Fibroblast of skin of scalp (primary cell): ENCODE data around the gene RNF44.
"Not testable (repeated sequence)": the region's sequence is repeated elsewhere in the genome, so short reads cannot be mapped to it uniquely, and the experiment has no call there.

Source experiments
- DNase-seq: peaks from one replicate; pipeline ENCODE4 v3.0.0-alpha.2; 2013

Gene RNF44

DNA sequence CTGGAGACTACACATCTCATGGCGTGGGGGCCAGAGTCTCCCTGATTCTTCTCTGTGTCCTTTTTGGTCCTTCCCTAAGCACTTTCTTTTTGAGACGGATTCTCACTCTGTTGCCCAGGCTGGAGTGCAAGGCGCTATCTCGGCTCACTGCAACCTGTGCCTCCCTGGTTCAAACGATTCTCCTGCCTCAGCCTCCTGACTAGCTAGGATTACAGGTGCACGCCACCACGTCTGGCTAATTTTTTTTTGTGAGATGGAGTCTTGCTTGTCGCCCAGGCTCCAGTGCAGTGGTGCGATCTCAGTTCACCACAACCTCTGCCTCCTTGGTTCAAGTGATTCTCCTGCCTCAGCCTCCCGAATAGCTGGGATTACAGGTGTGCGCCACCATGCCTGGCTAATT is 13.7 kb upstream of the RNF44 start:
- DNase-seq, result not testable (repeated sequence)

DNA sequence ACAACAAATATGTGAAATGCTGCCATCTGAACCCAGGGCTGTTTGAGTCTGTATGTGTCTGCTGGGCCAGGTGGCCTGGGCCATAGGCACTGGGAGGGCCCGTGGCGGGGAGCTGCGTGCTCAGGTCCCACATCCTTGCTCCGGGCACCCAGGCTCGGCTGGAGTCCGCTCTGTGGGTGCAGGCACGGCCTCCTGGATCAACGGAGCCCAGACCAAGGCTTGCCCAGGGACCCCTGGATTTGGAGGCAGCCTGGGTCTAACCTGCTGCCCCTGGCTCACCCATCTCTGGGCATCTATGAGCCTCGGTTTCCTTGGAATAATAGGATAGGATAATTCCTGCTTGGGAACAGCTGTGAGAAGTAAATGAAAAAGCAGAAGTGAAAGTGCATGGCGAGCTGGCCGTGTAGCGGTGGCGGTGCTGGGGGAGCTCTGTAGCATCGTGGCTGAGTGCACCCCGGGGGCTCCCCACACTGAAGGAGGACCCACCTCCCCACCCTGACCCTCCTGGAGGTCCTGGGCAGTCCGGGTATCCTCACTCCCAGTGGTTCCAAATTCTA is 13.2 kb upstream of the RNF44 start:
- DNase-seq, result no peak

DNA sequence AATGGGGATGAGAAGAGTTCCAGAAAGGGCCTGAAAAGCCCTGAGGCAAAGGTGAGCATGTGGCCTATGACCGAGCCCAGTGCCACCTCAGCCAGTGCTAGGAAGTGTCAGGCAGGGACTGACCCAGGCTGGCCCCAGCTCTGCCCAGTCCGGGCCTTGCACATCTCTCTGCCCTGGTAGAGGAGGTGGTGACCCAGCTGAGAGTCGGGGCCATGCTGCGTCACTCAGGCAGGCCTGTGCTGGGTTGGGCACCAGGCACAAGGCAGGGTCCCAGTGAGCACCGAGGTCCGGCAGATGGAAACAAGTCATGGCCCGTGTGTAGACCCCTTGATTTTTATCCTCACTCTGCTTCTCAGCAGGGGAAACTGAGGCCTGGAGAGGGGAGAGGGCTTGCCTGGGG is 12.7 kb upstream of the RNF44 start:
- no peak for DNase-seq

DNA sequence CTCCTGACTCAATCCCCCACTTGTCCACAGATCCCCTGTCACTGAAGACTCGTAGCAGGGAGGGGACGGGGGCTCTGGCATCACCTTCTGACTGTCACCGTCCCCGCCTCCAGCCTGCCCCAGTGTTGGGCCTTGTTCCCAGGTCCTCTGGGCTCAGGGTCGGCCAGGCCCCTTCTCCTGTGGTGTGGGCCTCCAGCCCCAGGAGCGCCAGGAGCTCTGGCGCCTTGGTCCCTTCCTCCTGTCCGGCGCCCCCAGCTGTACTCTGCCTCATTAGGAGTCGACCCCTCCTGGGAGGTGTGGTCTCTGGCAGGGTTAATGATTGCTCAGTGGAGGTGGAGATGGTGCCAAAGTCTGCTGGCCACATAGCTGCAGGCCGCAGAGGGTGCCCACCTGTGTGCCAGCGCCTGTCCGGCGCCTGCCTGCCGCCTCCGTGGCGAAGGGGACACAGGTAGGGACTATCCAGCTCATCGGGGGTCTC is 11.8 kb upstream of the RNF44 start, which contains the start of gene CDHR2:
Gene CDHR2, plus strand, starts transcription at position 376 of the 478 bp plus-strand sequence. CDS start 16,011 bp downstream, outside the sequence.
- DNase-seq, result no peak

DNA sequence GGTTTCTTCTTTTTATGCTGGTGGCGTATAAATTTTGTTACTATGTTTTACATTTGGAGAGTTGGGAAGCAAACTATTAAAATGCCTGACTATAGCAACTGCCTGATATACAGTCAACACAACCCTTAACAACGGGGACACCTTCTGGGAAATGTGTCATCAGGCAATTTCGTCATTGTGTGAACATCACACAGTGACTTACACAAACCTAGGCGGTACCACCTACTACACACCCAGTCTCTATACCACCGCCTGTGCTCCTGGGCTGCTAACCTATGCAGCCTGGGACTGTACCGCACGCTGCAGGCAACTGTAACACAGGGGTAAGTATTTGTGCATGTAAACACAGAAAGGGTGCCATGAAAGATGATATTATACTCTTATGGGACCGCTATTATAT is 10.6 kb upstream of the RNF44 start:
- no peak for DNase-seq

DNA sequence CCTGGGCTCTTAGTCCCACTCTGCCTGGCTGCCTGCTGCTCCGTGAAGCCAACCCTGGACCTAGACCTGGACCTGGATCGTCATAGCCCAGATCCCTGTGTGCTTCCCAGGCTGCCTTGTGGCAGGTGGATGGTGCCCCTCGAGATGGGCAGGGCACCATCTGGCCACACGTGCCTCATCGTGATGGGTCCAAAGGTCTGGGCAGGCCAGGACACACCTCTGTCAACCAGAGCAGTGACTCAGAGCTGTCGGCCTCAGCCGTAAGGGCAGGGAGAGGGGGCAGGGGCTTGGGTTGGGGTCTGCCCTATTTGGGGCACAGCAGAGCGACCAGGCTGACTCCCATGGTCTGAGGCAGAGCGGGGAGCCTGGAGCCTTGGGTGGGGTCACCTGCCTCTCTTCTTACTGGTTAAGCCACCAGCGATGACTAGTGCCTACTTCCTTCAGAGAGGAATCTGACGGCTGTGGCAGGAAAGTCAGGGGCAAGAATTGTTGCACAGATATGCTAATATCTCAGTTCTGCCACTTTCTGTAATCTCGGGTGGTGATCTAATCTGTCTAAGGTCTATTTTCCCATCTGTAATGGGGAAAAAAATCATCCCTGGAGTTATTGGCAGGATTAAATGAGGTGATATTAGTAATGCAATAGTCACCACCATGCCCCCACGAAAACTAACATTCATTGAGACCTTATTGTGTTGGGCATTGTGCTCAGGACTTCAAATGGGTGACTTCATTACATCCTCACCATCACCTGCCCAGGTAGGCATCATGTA is 8.7 kb upstream of the RNF44 start:
- no peak for DNase-seq

DNA sequence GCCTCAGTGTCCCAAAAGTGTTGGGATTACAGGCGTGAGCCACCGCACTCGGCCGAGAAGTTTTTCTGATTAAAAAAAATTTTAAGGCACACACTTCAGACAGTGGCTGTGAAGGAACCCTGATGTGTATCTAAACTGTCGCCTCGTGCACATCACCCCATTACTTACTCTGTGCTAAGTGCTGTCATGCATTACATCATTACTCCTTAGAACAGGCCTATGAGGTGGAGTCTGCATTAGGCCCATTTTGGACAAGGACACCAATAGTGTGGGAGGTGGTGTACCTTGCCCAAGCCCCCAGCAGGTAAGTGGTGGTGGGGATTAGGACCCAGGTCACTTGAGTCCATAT is 8.2 kb upstream of the RNF44 start:
- DNase-seq, result no peak

DNA sequence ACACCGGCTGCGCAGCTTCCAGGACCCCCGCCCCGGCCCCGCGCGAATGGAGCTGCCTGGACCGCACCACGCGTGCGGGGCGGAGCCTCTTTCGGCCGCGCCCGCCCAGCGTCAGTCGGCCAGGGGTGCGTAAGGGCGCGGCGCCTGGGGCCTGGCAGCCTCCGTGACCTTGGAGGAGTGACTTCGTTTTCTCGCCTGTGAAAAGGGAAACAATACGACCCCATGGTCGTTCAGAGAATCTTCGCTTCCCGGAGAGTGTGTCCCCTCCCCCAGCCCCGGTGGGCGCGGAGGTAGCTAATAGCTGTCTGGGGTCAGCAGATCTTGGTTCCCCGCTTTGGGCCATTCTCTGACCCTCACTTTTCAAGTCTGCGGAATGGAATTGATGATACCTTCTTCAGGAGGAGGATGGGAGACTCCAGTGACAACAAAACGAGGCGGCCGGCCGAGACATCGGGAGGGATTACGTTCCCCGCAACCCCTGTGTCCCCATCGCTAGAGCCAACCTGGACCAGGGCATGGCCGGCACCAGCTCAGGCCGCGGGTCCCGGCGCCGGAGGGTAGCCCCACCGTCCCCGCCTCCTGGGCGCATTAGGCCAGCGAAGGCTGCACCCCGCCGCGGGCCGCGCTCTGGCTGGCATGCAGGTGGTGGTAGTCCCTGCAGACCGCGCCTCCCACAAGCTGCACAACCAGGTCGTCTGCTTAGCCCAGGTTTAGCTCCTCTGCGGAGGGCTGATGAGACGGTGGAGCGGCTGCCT is 6.4 kb upstream of the RNF44 start:
- peak; percentile 33 for DNase-seq

DNA sequence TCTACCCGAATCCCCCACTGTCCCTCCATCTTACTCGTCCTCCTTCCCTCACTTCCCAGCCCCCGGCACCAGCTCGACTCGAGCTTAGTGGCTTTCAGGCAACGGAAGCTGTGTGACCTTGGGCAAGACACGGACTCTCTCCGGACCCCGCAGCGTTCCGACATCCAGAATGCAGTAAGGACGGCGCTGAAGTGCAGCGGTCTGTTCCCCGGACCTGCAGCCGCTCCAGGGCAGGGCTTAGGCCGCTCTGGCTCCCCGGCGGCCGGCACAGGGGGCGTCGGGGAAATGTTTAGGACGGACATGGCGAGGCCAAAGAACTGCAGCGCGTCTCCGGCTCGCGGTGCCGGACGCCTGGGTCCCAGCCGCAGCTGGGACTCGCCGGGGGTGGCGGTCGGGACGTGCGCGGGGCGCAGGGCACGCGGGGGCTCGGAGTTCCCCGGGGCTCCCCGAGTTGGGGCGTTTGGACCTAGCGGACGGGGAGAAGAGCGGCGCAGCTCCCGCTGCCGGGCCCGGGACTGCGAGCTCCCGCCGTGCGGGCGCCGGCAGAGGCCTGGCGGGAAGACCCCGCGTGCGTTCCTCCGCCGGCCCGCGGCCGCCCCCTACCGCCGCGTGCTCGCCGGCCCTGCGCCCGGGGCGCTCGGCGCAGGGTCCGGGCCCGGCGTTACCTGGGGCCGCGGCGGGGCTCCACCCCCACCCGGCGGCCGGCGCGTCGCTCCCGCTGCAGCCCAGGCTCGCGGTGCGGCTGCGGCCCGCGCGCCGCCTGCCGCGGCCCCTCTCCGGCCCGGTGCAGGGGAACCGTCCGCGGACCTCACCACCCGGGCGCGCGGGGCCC is 5.6 kb upstream of the RNF44 start:
- peak; percentile 23 for DNase-seq

DNA sequence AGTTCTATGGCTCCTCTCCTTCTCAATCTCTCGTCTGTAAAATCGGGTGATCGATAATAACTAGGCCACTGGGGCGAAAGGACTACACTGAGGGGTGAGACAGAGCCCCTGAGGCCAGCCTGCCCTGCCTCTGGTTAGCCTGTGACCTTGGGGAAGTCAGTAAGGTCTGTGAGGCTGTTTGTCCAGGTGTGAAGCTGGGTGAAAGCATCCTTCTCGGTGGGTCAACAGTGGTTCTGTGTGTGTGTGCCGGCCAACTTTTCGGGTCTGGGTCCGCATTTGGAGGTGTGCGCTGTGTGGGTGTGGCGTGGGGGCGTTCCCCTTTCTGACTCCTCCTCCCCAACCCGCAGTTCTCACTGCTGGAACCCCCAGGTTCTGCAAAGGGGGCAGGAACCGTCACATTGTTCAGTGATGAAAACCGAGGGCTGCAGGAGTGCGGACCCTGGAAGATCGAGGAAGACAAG is 5.0 kb upstream of the RNF44 start:
- no peak for DNase-seq

DNA sequence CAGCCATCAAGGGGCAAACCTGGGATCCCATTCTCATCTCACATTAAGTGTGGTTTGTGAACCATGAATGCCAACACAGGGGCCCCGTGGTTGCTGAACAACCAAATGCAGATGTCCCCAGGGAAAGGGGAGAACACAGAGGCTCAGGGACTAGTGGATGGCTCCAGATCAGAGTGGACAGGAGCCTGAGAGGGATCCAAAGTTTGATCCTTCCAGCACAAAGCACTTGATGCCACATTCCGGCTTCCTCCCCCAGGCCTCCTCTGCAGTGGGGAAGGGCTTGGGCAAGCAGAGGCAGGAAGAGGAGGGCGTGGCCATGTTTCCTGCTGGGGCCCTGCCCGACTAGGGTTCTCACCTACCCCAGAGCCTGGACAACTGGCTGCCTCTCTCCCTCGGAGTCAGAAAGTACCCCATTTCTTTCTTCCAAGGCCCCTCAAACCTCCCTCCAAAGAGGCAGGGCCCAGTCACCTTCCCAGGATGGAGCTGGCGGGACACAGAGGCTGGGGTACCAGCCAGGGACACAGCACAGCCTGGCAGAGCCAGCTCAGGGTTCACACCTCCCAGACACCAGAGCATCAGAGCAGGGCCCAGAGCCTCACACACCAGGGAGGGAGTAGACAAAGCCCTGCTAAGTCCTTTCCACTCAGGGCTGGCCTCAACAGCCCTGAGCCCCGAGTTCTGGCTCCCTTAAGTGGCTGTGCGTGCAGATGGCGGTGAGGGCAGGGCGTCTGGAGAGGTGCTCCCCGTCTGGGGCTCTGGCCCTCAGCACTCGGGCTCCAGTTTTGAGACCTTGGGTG is 4.3 kb upstream of the RNF44 start:
- DNase-seq, result peak; percentile 29

DNA sequence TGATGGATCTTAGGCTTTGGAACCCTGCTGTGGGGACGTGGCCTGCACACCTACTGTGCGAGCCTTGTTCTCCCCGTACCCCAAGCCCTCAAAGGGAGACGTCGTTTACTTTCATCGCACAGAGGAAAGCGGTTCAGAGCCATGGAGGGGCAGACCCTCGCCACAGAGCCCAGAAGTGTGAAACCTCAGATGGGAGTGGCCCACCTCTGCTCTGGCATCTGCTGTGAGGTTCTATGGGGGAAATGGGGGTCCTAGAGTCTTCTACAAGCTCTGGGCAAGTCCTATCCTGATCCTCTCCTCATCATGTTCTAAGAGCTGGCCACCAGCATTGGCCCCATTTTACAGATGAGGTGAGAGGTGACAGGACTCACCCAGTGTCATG is 3.7 kb upstream of the RNF44 start:
- no peak for DNase-seq

DNA sequence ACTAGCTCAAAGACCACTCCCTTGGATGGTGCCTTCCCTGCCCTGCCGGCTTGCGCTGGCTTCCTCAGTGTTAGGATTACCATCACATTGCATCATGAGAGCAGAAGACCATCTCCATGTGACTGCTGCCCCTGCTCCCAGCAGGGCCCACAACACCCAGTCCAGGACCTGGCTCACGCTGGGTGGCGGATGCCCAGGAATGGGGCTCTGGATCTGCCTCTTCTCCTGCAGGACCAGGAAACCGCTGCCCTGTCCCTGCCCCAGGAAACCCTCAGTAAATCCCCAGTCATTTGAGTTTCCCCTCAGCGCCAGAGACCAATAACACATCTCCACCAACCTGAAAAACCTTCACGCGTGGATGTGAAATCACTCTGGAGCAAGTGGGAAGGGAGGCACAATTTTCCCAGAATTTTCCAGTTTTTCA is 3.3 kb upstream of the RNF44 start:
- peak; percentile 38 for DNase-seq

DNA sequence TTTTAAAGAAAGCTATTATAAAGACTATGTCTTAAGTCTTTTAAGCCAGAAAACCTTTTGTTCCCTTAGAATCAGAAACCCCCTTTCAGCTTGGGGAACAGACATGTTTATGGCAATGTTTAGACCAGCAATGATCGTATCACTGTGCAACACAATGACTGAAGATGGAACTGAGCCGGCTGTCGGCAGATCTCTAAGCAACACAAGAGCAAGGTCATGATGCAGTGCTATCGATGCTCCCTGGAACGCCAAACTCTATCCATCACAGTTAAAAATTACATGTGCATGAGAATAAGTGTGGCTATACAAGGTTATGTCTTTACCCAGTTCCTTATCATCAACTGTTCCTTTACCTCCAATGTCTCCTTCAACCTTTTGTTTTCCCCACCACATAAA is 1.8 kb upstream of the RNF44 start:
- DNase-seq, result no peak

DNA sequence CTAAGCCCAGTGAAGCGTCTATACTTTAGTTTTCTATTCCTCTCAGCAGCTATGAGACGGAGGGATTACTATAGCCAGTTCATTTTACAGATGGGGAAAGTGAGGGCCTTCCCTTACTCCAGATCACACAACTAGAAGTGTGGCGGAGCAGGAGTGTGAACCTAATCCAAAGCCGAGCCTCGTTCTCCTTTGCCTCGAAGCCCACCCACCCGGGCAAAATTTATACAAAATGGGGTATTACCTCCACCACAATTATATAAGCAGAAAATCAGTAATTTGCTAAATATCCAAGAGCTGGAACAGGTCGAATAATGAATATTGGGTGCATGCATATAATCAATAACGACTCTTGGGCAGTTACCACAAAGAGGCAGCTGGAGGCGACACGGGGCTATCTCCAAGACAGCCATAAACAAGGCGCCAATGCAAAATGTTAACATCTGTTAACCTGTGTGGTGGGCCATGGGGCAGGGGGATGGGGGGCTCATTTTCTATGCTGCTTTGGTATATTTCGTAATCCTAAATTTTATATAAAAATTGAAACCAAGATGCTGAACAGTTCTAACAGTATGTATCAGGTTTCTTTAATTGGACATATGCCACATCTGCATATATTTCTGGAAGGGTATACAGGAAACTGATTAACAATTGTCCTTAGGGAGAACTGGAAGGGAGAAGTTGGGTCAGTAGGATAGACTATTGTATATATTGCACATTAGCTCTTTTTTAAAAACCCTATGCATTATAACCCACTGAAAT is 1.2 kb upstream of the RNF44 start:
- no peak for DNase-seq

DNA sequence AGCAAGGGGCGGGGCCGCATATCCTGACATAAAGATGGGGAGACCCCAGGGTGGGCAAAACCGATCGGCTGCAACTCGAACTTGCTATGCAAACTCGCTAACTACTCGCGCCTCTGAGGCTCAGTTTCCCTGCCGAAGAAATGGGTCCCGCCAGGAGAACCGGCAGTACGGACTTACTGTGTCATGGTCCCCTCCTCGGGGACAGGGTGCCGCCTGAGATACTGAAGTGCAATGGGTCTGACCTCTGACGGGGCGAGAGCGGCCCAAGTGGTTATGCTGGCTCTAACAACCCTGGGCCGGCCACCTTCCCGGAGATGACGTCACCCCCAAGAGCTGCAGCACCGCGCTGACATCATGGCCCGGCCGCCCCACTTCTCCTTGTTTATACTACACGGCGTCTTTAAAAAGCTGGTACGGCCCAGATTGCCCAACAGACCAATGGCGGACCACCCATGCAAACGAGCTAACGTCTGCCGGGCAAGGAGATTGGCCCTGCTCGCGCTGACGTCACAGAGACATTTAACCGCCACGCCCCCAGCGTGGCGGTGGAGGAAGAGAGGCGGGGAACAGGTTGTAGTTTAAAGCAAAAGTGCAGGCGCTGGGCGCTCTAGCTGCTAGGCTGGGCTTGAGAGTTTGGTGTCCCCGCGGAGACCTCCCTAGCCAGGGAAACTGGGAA is 490 bp upstream of the RNF44 start:
- peak; percentile 100 for DNase-seq

DNA sequence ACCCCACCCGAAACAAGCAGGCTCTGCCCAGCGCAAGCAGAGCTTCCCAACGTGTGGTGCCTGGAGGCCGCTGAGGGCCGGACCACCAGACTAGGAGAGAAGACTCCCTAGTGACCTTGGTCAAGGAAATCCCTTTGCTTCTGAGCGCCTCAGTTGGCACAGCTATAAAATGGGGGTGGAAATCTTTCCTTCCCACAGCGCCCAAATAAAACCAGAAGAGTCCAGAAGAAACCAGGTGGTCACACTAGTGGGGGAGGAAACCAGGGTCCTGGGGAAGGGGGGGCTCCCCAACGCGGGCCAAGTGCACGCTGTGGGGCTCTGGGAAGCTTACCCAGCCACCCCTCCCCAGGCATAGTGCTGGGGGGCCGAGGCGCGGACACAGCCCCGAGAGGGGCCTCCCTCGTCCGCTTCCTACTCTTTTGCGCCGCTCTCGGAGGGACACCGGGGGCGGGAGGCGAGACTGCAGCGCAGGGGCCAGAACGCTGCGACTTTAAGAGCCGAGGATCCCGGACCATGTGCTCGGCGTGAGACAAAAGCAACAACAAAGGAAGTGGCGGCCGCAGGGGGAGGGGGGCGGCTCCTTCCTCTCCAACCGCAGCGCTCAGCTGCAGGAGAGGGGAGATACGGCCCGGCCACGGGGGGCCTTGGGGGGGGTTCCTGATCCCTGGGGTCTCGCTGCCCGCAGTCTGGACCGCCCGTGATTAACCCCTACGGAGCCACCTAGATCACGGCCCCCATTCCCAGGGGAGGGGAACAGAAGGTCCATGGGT is 885 bp downstream of the RNF44 start:
- peak; percentile 82 for DNase-seq

DNA sequence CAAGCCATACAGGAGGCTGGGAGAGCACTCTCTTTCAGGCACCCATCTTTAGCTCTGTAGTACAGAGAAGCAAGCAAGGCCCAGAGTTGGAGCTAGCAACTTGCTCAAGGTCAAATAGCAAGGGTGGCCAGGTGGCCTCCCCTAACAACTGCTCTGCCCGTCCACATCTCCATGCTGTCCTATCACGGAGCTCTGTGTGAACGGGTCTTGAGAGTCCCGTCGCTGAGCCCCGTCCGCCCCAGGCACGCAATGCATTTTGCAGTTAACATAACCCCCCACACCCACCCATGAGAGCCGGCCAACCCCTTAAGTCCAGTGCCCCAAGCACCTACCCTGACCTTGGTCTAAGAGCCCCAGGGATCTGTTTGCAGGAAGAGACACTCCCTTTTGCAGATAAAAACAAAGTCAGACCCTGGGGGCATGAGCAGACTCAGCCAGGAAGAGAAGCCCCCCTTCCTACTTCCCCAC is 1.5 kb downstream of the RNF44 start:
- no peak for DNase-seq

DNA sequence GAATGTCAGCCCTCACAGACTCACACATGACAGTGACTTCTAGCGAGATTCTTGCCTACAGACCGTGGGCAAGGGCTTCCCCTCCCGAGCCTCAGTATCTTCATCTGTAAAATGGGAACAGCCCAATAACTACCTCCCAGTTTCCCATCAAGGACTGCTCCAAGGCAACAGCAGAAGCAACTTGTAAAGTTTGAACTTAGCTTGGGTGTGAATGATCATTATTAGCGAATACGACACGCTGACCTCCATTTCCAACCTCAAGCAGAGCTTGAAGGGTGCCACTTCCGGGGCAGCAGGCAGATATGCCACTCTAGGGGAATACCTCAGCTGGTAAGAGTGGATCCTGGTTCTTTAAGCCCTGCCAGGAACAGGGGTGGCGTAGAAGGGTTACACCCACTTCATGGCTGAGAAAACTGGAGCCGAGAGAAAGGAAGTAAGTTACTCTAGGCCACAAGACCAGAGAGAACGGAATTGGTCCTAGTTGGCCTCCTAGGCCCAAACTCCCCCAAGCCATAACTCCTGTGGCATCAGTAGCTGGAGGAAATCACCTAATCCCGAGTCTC is 2.0 kb downstream of the RNF44 start:
- DNase-seq, result peak; percentile 18
